B cell (primary cell): ENCODE data around the gene TBC1D9B. TPM values are rescaled to one million over a fixed set of nuclear protein-coding genes. Genes with fewer than 3 reads are reported as not detected.

Experiments used
- ATAC-seq: fragments of 200-7000 bp; cut with Tn5 transposase; one replicate; pipeline ENCODE4 v1.10.0; 2021; ENCODE audit warnings: low read depth, mild to moderate bottlenecking, moderate number of reproducible peaks, moderate library complexity
- CTCF ChIA-PET: fragments of 350-600 bp; sonication (Branson Sonifier 250); formaldehyde crosslinking; loops from one replicate; lab custom pipeline; 2021; ENCODE audit warnings: antibody characterized with exemption, inconsistent platforms; lab: Charles Lee
- POLR2A ChIA-PET: fragments of 350-600 bp; sonication (Branson Sonifier 250); formaldehyde crosslinking; loops from one replicate; lab custom pipeline; 2021; ENCODE audit warnings: antibody characterized with exemption; lab: Charles Lee
- DNase-seq: peaks from one replicate; pipeline ENCODE4 v3.0.0; 2013
- H2AFZ ChIP-seq: 2 replicates; pipeline ENCODE4 v1.6.1; 2012; ENCODE audit warnings: mild to moderate bottlenecking, low read depth, low read length; ENCODE audit not compliant: insufficient read depth, poor library complexity, severe bottlenecking
- H3K27ac ChIP-seq, 2 donors: 1 replicate in 1 of 2; 2 replicates in 1 of 2; pipeline ENCODE4 v1.5.1; 2012 to 2013; ENCODE audit warnings: low read length in 2 of 2, mild to moderate bottlenecking in 2 of 2, moderate library complexity in 1 of 2
- H3K27me3 ChIP-seq, 4 experiments: fragments of 200-600 bp in 1 of 4; sonication (generic) in 1 of 4; replicated peaks in 1 of 4; 1 replicate in 2 of 4; 2 replicates in 2 of 4; pipeline versions ENCODE4 v1.6.1 to v1.7.0; 2013 to 2016; ENCODE audit warnings: low read length in 3 of 4, mild to moderate bottlenecking in 2 of 4, mixed read lengths in 1 of 4, moderate library complexity in 1 of 4; ENCODE audit not compliant: insufficient read depth in 4 of 4, control insufficient read depth in 3 of 4; ENCODE audit errors: control extremely low read depth in 1 of 4
- H3K36me3 ChIP-seq, 2 experiments: replicated peaks in 1 of 2; 1 replicate in 1 of 2; 2 replicates in 1 of 2; pipeline versions ENCODE4 v1.6.1 to v1.7.1; 2013; ENCODE audit warnings: low read length in 1 of 2; ENCODE audit not compliant: insufficient read depth in 2 of 2, control insufficient read depth in 1 of 2; ENCODE audit errors: control extremely low read depth in 1 of 2, extremely low read depth in 1 of 2
- H3K4me1 ChIP-seq, 2 donors: fragments of 200-600 bp in 1 of 2; sonication (generic) in 1 of 2; 1 replicate in 1 of 2; 2 replicates in 1 of 2; pipeline versions ENCODE4 v1.5.1 to v1.6.1; 2013 to 2017; ENCODE audit warnings: low read length in 2 of 2; ENCODE audit not compliant: control insufficient read depth in 2 of 2, insufficient read depth in 2 of 2
- H3K4me2 ChIP-seq: replicated peaks from 2 replicates; pipeline ENCODE3; 2012; ENCODE audit warnings: mild to moderate bottlenecking, low read depth, low read length; ENCODE audit not compliant: poor library complexity, severe bottlenecking
- H3K4me3 ChIP-seq, 5 experiments: fragments of 200-600 bp in 1 of 5; sonication (generic) in 1 of 5; 1 replicate in 3 of 5; 2 replicates in 2 of 5; pipeline versions ENCODE4 v1.5.1 to v1.7.0; 2011 to 2016; ENCODE audit warnings: low read length in 4 of 5, mild to moderate bottlenecking in 4 of 5, low read depth in 2 of 5, control low read depth in 1 of 5, moderate library complexity in 1 of 5; ENCODE audit not compliant: insufficient read depth in 1 of 5; ENCODE audit errors: control extremely low read depth in 1 of 5, extremely low read depth in 1 of 5
- H3K79me2 ChIP-seq: fragments of 200-600 bp; sonication (generic); one replicate; pipeline ENCODE4 v1.6.0; 2016; ENCODE audit warnings: low read length; ENCODE audit not compliant: control insufficient read depth, insufficient read depth
- H3K9ac ChIP-seq: fragments of 200-600 bp; sonication (generic); 2 replicates; pipeline ENCODE4 v1.6.1; 2017; ENCODE audit warnings: mild to moderate bottlenecking, low read length, moderate library complexity
- H3K9me3 ChIP-seq, 3 donors: one replicate each; pipeline versions ENCODE4 v1.6.1 to v1.7.1; 2013; ENCODE audit warnings: low read length in 2 of 3; ENCODE audit not compliant: control insufficient read depth in 2 of 3, insufficient read depth in 1 of 3; ENCODE audit errors: control extremely low read depth in 1 of 3
- H4K20me1 ChIP-seq: 2 replicates; pipeline ENCODE4 v1.6.0; 2012; ENCODE audit warnings: mild to moderate bottlenecking, low read length; ENCODE audit not compliant: insufficient read depth, control insufficient read depth, poor library complexity, severe bottlenecking
- H3K27ac Mint-ChIP-seq: one replicate; pipeline ENCODE4 v1.8.0; 2021; ENCODE audit warnings: mixed read lengths
- H3K27me3 Mint-ChIP-seq: one replicate; pipeline ENCODE4 v1.8.0; 2021; ENCODE audit warnings: mixed read lengths
- H3K4me1 Mint-ChIP-seq: one replicate; pipeline ENCODE4 v1.8.0; 2021; ENCODE audit warnings: mixed read lengths
- H3K4me3 Mint-ChIP-seq: one replicate; pipeline ENCODE4 v1.8.0; 2021; ENCODE audit warnings: mixed read lengths
- H3K9me3 Mint-ChIP-seq: one replicate; pipeline ENCODE4 v1.8.0; 2022; ENCODE audit warnings: mixed read lengths; ENCODE audit not compliant: insufficient read depth
- EZH2 ChIP-seq: IDR thresholded peaks from 2 replicates; pipeline ENCODE4 v1.6.1; 2012; ENCODE audit warnings: borderline replicate concordance, low read depth, mild to moderate bottlenecking, moderate library complexity, low read length; ENCODE audit not compliant: insufficient read depth, poor library complexity, severe bottlenecking
- WGBS: methylation state at CpG from one replicate; pipeline ENCODE4 v1.1.5; 2013; ENCODE audit warnings: missing lambda C conversion rate; ENCODE audit not compliant: insufficient coverage; 5-methylcytosine and 5-hydroxymethylcytosine counted together
- intact Hi-C: fragments of 100-400 bp; cut with micrococcal nuclease; formaldehyde crosslinking; loops from one replicate; pipeline ENCODE4 v1.10.0; 2022
- polyA plus RNA-seq: library from polyadenylated mRNA; depleted of rRNA; stranded (reverse); fragments of >200 nt; gene quantifications from 2 replicates; pipeline ENCODE4 v1.2.3, GENCODE V29; 2012
- total RNA-seq, 2 donors: library from RNA; stranded (reverse); fragments of 120-200 nt in 1 of 2; gene quantifications; 1 replicate in 1 of 2; 2 replicates in 1 of 2; pipeline versions ENCODE4 v1.2.3 to v1.2.4, GENCODE V29; 2013 to 2022
- TF ChIP-seq, protein P1 (sequence below): fragments of 200-600 bp; IDR thresholded peaks from one replicate; pipeline ENCODE4 v1.8.0; 2022; ENCODE audit warnings: antibody characterized with exemption, mild to moderate bottlenecking

Gene TBC1D9B
- total and polyA plus RNA-seq, 2 donors (not counting 1 experiment from before 2014, with no cell fraction given): 143 to 144 TPM

DNA sequence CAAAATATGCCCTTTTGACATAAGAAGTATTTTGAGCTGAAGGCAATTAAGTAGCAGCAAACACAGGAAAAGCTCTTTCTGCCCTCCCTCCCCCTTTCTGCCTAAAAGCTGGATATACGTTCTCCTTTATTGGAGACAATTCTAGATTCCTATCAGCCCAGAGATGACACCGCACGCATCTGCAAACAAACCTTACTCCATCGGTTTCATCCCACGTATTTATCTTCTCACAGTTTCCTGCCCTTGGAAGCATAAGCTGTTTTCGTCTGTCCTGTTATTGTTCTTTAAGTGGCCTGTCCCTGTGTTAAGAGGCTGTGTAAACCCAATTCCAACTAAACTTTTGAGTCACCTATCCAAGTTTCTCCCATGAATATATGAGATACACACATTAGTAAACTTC, 11.8 kb downstream of the TBC1D9B start:
- H3K27ac ChIP-seq: no peak overlapping the region
- no peak for ATAC-seq
- H3K9me3 ChIP-seq: no peaks in the 10 kb centered on the region
- H3K79me2 ChIP-seq: peaks cover 8% of the 10 kb centered on the region
- POLR2A ChIA-PET: no interaction called here
- Mint-ChIP-seq H3K9me3 (no peaks in the 10 kb centered on the region), H3K4me3 (no peak overlapping the region), H3K27ac (no peak overlapping the region), H3K4me1 (no peaks in the 10 kb centered on the region), H3K27me3 (no peaks in the 10 kb centered on the region)
- no peak overlapping the region for H3K9ac ChIP-seq
- H3K36me3 ChIP-seq: peaks cover 1 to 74% of the 10 kb centered on the region in 2 experiments
- no peak for DNase-seq
- no peak overlapping the region for H3K4me3 ChIP-seq
- H2AFZ ChIP-seq: no peak overlapping the region
- TF ChIP-seq, protein P1, sequence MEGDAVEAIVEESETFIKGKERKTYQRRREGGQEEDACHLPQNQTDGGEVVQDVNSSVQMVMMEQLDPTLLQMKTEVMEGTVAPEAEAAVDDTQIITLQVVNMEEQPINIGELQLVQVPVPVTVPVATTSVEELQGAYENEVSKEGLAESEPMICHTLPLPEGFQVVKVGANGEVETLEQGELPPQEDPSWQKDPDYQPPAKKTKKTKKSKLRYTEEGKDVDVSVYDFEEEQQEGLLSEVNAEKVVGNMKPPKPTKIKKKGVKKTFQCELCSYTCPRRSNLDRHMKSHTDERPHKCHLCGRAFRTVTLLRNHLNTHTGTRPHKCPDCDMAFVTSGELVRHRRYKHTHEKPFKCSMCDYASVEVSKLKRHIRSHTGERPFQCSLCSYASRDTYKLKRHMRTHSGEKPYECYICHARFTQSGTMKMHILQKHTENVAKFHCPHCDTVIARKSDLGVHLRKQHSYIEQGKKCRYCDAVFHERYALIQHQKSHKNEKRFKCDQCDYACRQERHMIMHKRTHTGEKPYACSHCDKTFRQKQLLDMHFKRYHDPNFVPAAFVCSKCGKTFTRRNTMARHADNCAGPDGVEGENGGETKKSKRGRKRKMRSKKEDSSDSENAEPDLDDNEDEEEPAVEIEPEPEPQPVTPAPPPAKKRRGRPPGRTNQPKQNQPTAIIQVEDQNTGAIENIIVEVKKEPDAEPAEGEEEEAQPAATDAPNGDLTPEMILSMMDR: no peak
- TF ChIP-seq EZH2: no peak
- H3K4me2 ChIP-seq: no peak overlapping the region
- peaks cover 4% of the 10 kb centered on the region for H4K20me1 ChIP-seq
- H3K27me3 ChIP-seq: no peaks in the 10 kb centered on the region
- H3K4me1 ChIP-seq: no peaks in the 10 kb centered on the region
- 100% methylated on average over 3 of the region's 6 CpGs for WGBS
- CTCF ChIA-PET: interaction anchor here (0.8 kb wide), 1 partner anchor 13 kb away, joined by 3 read pairs; no protein-coding TSS in a partner anchor
- intact Hi-C loops: no loop called here

DNA sequence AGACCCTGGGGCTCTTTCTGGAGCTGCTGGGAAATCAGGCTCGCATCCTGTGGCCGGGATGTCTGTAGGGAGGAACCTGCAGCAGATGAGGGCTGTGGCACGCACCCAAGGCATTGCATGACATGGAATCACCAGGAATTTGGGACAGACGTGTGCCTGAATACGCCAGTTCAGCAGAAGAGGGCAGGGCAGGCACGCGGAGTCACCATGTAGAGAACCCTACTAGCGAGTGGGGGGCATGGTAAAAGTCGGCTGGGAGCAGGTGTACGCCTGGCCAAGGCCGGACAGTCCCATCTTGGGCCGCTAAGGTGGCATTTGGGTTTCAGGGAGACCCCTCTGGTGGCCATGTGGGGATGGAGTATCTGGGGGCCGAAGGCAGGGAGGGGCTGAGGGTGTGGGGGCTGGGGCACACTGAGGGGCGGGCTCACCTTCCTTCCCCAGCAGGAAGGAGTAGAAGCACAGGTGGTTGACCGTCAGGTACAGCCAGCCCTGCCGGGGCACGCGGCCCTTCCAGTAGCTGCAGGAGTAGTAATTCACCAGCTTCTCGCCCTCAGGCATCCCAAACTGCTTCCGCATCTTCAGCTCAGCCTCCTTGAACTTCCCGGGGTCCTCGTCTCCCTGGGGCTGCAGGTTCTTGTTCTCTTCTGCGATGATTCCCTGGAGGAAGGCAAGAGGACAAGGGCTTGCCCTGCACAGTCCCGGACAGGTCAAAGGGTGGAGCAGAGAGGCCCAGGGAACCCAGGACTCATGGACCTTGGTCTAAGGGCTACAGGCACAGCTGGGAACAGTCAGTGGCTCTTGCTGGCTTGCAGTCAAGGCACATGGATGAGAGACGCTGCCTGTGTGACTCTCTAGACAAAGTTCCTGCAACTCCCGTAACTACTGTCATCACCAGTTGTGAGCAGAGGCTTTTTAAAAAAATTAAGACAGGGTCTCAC, 13.5 kb downstream of the TBC1D9B start:
- peaks cover 0 to 78% of the 10 kb centered on the region in 2 experiments for H3K36me3 ChIP-seq
- H3K4me1 ChIP-seq: no peaks in the 10 kb centered on the region
- H3K4me2 ChIP-seq: no peak overlapping the region
- intact Hi-C loops: no loop called here
- TF ChIP-seq, protein P1: no peak
- TF ChIP-seq EZH2: no peak
- H3K27ac ChIP-seq: no peak overlapping the region
- no peaks in the 10 kb centered on the region for H4K20me1 ChIP-seq
- DNase-seq (no peak), ATAC-seq (no peak)
- H3K4me1 Mint-ChIP-seq: no peaks in the 10 kb centered on the region
- POLR2A ChIA-PET: no interaction called here
- CTCF ChIA-PET: no interaction called here
- no peaks in the 10 kb centered on the region for H3K9me3 ChIP-seq
- 98% methylated on average over 25 of the region's 26 CpGs for WGBS
- H3K27me3 Mint-ChIP-seq: no peaks in the 10 kb centered on the region
- no peaks in the 10 kb centered on the region for H3K79me2 ChIP-seq
- H3K9me3 Mint-ChIP-seq: no peaks in the 10 kb centered on the region
- H3K9ac ChIP-seq: no peak overlapping the region
- no peak overlapping the region for H3K4me3 Mint-ChIP-seq
- no peak overlapping the region for H3K4me3 ChIP-seq
- H3K27me3 ChIP-seq: no peaks in the 10 kb centered on the region
- no peak overlapping the region for H2AFZ ChIP-seq
- no peak overlapping the region for H3K27ac Mint-ChIP-seq
